GM18909 (cell line): ENCODE results near the gene APAF1.

Source experiments
- ATAC-seq: cut with Tn5 transposase; IDR thresholded peaks from one replicate; pipeline ENCODE4 v1.9.1; 2021; ENCODE audit warnings: mild to moderate bottlenecking; ENCODE audit not compliant: unreplicated experiment, poor library complexity

APAF1 gene

GRCh38 chr12:98724384-98725155 is 79.5 kb downstream of the APAF1 start:
- ATAC-seq = no peak

GRCh38 chr12:98725476-98726247 is 80.6 kb downstream of the APAF1 start:
- ATAC-seq = peak; percentile 92

GRCh38 chr12:98727196-98727595 is 82.1 kb downstream of the APAF1 start:
- no peak for ATAC-seq

- no peak for ATAC-seq
These were observed 85.3 kb downstream of the APAF1 start for GRCh38 chr12:98730412-98730811.

- ATAC-seq = no peak
These were observed 88.7 kb downstream of the APAF1 start for GRCh38 chr12:98733667-98734350.

- ATAC-seq = no peak
These were observed 90.7 kb downstream of the APAF1 start for GRCh38 chr12:98735821-98736220.

GRCh38 chr12:98736352-98737321 is 91.5 kb downstream of the APAF1 start:
- no peak for ATAC-seq

- ATAC-seq = no peak
These were observed 92.2 kb downstream of the APAF1 start for GRCh38 chr12:98737322-98737712.

- ATAC-seq = no peak
These were observed 92.9 kb downstream of the APAF1 start for GRCh38 chr12:98738002-98738401.

GRCh38 chr12:98738539-98738938 is 93.4 kb downstream of the APAF1 start:
- no peak for ATAC-seq

GRCh38 chr12:98740751-98741150 is 95.7 kb downstream of the APAF1 start:
- no peak for ATAC-seq

- no peak for ATAC-seq
These were observed 96.1 kb downstream of the APAF1 start for GRCh38 chr12:98741196-98741555.

- ATAC-seq = no peak
These were observed 96.6 kb downstream of the APAF1 start for GRCh38 chr12:98741556-98742265.

GRCh38 chr12:98743362-98743953 is 98.4 kb downstream of the APAF1 start:
- no peak for ATAC-seq

GRCh38 chr12:98744680-98745079 is 99.6 kb downstream of the APAF1 start:
- no peak for ATAC-seq

- peak; percentile 62 for ATAC-seq
These were observed 100.7 kb downstream of the APAF1 start for GRCh38 chr12:98745578-98746391.

GRCh38 chr12:98748463-98748862 is 103.4 kb downstream of the APAF1 start:
- ATAC-seq = no peak

GRCh38 chr12:98750511-98750910 is 105.4 kb downstream of the APAF1 start:
- no peak for ATAC-seq
